Measurements from ENCODE around the gene ST6GAL1. TPM values are rescaled to one million over a fixed set of nuclear protein-coding genes. Genes with fewer than 3 reads are reported as not detected.

The ST6GAL1 gene
- total and polyA plus RNA-seq, 2 of the 8 experiments (the other 6 are each of a cell fraction or from before 2014, with no cell fraction given), result 62.8 to 80.9 TPM

GRCh38 chr3:187026317-187026670 is 96.0 kb downstream of the ST6GAL1 start (continued):
- no peak for TF ChIP-seq HDAC2 (IDR thresholded peaks at IDR 0.05; ENCODE audit: borderline replicate concordance in 1 of 2, low read depth in 2 of 2, low read length in 2 of 2)
- no peak for TF ChIP-seq KDM1A (IDR thresholded peaks at IDR 0.05; ENCODE audit: borderline replicate concordance, low read length)
- no peak for TF ChIP-seq CTCF (IDR thresholded peaks at IDR 0.05; ENCODE audit: control extremely low read depth in 1 of 3, insufficient read depth in 1 of 3, low read depth in 1 of 3, low read length in 3 of 3)
- no peak for TF ChIP-seq SRF (IDR thresholded peaks at IDR 0.05; ENCODE audit: low read depth, low read length)

Measured in H1 (cell line).